ENCODE measurements around the gene PAX8. TPM values are rescaled to one million over a fixed set of nuclear protein-coding genes. Genes with fewer than 3 reads are reported as not detected.

The PAX8 gene
- total RNA-seq, 1 experiment from 2014 or later = 1.8 TPM

DNA sequence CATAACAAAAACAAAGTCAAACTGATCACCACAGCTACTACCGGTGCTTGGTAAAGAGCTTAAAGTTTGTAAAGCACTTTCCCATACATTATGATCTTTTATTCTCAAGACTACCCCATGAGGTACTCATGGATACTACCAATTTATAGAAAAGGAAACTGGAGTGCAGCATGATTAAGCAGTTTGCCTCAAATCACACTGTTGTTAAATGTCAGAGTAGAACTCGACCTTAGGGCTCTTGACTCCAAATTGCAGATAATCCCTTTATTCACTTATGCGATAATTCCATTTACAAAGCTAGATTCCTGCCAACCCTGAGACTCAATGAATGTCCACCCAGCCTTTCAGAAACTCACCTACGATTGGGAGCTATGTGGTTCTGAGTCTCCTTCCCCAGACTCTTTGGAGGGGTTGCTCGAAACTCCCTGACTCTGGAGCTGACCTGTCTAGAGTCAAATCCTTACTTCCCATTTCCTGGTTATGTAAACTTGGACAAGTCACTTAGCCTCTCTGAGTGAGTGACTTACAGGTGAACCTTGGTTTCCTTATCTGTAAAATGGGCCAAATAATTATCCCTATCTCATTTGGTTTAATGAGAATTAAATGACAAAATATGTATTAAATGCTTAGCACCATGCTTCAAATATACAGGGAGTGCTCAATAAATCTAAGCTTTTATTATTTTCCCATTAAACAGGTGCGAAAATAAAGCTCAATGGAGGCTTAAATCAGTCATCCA lies 57.6 kb downstream of the PAX8 start:
- no peak for DNase-seq (ENCODE audit: low spot score)

DNA sequence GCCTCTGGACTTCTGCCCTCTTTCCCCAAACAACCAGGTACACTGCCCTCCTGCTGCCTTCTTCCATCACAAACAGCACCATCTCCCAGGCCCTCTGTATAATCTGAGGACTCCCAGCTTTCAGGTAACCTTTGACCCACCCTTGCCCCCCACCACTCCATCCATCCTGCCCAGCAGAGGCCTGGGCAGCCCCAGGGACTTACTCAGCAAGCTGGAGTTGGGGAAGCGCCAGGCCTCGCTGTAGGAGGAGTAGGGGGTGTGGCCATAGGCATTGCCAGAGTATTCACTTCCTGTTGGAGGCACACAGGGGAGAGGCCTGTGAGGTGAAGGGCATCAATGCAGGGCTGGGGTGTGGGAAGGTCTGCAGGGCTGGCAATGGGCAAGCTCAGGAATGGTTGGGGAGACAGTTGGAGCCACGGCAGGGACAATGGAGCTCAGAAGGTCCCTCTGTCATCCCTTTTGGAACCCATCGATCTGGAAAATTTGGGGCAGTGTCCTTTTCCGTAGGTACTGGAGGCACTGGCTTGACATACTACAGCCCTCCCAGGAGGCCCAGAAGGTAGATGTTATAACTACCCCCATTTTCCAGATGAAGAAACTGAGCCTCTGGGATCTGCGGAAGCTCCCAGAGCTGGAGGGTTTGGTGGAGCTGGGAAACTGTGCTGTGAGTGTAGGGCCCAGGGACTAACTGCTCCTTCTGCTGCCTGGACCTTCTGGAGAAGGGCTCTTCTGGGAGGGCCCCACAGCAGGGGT lies 58.7 kb downstream of the PAX8 start:
- DNase-seq (ENCODE audit: low spot score) = peak; percentile 85

DNA sequence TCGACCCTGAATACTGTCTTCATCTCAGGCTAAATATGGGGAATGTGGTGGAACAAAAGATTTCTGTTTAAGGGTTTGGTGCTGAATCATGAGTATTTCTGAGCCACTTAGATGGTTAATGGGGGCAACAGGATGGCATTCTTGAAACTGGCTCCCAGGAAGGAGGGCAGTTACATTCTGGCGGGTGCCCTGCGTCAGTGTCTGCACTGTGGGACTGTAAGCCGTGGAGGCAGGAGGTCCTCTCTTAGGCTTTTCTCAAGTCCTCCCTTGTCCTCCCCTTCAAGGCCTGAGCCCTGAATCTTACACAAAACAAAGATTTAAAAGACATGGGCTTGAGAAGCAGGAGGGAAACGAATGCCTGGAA lies 59.2 kb downstream of the PAX8 start:
- DNase-seq (ENCODE audit: low spot score) = no peak

DNA sequence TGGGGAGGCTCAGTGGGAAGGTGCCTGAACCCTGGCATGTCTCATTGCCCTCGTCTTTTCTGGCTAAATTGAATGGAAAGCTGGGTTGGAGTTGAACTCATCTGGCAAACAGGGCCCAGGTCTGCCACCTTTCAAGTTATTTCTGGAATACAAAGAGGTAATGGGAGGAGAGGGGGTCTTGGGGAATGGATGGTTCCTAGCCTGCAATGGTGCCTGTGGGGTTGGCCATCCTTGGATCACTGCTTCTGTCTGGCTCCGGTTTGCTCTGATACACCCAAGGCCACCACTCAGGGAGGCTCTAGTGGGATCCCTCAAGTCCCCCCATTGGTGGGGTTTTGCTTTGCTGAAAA lies 59.7 kb downstream of the PAX8 start:
- no peak for DNase-seq (ENCODE audit: low spot score)

DNA sequence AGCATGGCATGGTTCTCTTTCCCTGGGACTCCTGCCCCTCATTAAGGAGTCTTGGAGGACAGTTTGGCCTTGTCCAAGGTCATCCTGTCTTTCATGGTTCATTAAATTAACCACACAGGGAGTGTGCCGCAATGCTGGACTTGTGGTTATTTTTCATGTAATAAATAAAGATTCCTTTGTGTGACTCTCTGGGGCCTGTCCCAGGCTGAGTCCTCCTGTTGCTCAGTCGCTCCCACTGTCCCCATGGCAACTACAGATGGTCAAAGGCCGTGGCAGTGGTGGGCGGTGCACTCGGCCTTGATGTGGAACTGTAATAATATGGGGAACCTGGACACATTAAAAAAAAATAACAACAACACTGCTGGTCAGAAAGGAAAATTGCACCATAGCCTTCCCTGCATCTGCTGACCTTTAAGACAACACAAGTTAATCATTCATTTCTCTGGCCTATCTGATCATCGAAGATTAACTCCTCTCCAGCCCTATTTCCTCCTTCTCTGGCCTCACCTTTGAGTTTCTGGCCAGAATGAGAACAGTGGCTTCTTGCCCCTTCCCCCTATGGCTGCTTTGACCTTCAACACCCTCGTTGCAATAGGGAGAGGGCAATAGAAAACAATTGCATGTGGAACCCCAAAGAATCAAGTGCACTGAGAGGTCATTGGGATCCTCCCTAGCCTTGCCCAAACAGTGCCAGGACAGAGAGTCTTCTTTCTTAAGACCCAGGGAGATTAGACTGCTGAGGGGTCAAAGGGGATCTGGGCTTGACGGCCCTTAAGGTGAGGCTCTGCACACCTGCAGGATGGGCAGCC lies 60.2 kb downstream of the PAX8 start:
- DNase-seq (ENCODE audit: low spot score) = peak; percentile 89

DNA sequence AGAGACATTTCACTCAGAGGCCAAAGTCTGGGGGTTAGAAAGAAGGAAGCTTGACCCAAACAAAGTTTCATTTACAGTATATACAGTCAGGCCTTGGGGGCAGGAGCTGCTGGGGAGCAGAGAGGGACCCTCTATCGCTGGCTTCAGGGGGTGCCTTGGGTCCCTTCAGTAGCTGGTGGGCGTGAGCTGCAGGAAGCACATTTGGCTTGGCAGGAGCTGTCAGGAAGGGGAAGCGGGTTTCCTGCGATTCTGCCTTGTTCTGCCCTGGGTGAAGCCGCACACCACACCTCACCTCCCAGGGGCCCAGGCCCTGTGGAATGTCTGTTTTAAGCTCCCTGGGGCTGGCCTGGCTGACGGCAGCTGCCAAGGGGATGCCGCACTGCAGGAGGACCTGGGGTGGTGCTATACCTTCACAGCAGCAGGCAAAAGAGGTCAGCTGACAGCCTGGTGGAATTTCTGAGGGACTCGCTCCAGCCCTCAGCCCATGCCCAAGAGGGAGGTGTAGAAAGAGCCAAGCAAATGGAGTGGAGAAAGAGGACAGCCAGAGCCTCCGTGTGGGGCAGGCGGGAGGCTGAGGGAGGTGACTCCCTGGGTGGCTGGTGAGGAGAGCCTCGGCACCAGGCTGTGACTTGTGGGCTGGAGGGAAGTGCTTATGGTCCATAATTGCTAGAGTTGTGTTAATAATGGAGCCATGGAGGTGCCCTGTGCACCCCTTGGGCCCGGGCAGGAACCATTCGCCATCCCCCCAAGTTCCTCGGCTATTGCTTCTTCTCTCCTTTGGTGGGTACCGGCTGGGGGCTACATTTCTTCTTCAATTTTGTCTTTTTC lies 61.1 kb downstream of the PAX8 start:
- peak; percentile 88 for DNase-seq (ENCODE audit: low spot score)

DNA sequence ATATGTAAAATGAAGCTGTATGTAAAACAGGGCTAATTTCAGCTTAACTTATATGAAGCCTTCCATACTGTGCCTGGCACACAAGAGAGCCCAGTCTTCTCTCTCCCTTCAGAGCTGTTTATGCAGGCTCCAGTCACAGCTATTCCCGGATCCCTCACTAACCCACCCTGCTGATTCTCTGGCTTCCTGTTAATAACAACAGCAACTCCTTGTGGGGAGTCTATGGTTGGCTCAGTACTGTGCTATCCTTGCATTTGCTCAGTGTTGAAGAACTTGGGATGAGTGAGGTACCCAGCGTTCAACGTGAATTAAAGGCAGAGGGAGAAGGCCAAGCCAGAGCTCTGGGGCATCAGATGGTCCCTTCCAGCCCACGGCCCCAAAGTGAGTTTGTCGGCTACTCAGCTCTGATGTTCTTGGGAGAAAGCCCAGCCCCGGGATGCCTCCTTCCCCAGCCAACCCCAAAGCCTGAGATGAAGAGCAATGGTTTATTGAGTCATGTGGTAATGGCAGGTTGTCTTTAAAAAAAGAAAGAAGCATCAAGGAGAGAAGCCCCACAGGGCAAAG lies 61.7 kb downstream of the PAX8 start:
- DNase-seq (ENCODE audit: low spot score) = peak; percentile 44

DNA sequence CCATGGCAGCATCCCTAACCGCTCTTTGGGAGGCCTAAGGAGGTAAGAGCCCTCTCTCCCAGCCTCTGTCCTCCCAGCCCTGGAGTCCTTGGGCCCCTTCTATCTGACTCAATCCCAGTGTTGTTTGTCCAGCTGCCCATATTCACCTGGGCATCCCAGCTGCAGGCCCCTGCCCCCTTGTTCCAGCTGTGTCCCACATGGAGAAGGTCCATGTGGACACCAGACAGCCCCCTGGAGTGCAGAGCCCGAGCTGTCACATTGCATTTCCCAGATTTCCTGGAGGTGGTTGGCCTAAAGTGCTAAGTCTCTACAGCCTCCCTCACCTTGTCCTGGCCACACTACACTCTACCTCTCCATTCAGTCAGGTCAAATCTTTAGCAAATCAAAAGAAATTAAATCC lies 62.4 kb downstream of the PAX8 start:
- DNase-seq (ENCODE audit: low spot score) = no peak

DNA sequence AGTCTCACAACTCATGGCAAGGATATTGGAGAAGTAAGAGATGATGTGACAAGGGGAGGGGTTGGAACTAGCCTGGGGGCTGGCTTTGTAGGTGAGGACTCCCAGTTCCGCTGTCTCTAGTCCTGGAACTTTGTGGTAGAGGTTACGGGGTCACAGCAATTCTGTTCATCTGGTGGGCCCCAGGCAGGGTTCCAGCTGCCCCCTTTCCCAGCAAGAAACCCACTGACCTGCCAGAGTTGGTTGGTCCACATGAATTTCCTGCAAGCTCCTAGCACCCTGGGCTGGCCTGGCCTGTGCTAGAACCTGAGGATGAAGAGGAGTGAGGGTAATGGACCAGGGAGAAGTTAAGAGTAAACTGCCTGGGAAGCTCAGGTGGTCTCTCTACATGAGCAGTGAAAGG lies 63.7 kb downstream of the PAX8 start:
- no peak for DNase-seq (ENCODE audit: low spot score)

DNA sequence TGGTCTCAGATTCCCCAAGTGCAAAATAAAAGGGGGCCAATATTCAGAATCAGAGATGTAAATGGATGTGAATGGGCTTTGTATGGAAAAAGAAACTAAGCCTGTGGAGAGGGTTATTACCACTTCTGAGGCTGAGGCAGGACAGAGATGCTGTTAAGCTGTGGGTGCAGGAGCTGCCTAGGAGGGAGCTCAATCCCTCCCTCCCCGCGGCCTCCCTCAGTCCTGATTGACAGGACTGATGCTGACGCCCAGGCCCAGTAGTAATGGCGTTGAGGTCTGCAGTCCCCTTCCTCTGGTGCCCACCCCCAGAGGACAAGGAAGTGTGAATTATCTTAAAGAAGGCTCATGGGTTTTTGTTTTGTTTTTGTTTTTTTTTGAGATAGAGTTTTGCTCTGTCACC lies 64.6 kb downstream of the PAX8 start:
- no peak for DNase-seq (ENCODE audit: low spot score)

DNA sequence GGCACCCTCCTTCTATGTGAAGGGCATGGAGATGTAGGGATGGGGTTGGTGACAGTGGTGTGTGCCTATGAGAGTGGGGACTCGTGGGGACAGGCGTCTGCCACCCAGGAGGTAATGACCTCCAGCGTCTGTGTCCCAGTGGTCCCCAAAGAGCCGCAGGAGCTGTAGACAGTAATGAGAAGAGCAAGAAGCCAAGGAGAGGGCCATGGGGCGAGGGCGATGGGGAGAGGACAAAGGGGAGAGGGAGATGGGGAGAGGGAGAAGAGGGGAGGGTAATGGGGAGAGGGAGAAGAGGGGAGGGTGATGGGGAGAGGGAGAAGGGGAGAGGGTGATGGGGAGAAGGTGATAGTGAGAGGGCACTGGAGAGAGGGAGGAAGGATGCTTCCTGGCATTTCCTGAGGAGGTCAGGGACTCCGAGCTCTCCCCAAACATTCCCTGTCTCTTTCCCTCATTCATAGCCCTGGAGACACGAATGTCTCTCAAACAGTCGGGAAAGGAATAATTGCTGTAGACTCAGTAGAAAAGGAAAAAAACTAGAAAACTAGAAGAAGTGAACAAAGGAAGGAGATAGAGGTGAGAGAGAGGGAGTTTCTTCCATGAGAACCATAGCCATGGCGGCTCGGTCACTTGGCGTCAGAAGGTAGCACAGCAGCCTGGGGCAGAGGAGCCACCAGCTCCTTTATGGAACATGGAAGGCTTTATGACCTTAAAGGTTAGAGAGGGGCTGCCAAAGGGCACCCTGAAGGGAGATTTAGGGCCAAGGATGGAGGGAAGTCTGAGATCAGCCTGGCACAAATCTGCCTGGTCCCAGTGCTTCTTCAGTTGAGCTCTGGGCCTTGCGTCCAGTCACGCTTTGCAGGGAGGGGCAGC lies 65.4 kb downstream of the PAX8 start:
- DNase-seq (ENCODE audit: low spot score) = no peak

DNA sequence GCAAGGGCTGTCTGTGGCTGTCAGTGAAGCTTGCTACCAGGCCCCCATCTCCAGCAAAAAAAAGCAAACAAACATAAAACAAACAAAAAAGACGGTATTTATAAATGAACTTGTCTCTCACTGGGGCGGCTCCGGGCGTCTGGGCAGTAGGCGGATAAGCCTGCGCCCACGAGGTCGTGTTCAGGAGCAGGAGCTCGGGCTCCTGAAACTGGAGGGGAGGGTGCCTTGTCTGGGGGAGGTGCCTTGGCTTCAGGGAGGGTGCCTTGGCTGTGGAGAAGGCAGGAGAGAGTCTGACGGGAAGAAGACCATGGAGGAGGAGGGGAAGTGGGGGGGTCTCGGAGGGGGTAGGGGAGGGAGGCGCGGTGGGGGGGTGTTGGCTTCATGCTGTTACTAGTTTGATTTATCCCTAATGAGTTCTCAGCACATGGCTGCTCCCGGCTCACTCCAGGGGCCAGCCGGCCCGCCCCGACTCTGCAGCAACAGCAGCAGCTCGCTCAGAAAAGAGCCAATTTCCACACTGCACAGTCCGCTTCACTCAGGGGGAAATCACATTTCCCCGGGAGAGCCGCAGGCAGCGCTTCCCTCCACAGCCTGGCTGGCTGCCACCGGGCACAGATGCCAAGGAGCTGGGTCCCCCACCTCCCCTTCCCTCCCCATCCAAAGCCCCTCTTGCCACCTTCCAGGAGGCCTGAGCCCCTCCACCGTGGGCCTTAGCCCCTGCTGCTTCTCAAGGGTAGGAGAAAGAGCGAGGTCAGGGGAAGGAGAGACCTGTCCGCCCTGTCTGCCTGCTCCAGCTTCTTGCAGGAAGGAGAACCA lies 66.3 kb downstream of the PAX8 start:
- DNase-seq (ENCODE audit: low spot score) = peak; percentile 47

DNA sequence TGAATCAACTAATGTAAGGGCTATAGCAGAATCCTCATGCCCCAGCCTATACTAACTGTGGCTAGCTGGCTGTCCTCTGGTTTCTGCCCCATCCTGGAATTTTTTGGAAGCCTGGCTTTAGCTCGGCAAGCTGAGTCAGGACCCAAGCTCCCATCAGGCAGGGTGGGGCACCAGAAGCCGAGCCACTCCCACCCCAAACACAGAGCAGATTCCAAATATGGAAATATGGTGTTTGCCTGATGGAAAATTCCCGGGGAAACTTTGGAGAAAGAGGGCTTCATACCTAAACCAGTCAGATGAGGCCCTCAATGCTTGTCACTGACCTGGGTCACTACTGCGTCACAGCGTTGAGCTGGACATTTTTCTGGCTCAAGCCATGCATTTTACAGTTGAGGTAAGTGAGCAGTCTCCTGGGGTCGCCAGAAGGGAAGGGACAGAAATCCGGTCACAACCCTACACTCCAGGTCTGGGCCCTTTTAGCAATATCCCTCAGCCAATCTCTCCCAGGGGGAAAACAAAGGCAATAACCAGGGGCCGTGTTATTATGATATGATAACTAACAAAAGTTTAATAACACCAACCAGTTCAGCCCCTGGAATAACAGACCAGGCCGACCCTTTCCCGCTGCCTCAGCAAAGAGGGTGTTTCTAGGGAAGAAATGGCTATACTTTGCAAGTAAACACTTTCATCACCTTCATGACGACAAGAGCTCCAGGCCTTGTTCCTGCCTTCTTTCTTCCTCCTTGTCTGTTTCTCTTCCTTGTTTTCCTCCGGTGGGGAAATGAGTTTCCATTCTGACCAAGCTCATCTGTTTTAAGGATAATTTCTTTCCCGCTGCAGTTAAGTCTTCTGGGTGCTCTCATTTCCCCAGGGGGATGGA lies 67.3 kb downstream of the PAX8 start:
- DNase-seq (ENCODE audit: low spot score) = peak; percentile 95

DNA sequence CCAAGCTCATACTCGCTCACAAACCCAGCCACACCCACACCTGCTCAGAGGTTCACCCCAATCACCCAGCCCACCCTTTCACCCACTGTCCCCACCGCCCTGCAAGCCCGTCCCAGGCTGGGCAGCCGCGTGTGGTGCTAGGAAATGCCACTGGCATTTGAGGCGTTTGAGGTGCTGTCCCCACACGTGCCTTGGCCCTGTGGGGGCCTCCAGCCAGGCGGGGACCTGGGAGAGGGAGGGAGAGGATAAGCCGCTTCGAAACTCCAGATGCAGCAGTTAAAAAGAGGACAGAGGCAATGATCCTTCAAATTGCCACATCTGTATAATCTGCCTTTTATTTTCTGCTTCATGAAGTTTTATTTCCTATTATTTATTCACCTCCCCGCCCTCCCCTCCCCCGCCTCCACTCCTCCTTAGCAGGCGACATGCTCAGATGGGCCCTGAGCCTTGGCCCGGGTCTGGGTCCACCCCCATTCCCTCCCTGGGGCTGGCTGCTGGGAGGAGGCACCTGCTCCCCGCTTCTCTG lies 69.0 kb downstream of the PAX8 start:
- no peak for DNase-seq (ENCODE audit: low spot score)

DNA sequence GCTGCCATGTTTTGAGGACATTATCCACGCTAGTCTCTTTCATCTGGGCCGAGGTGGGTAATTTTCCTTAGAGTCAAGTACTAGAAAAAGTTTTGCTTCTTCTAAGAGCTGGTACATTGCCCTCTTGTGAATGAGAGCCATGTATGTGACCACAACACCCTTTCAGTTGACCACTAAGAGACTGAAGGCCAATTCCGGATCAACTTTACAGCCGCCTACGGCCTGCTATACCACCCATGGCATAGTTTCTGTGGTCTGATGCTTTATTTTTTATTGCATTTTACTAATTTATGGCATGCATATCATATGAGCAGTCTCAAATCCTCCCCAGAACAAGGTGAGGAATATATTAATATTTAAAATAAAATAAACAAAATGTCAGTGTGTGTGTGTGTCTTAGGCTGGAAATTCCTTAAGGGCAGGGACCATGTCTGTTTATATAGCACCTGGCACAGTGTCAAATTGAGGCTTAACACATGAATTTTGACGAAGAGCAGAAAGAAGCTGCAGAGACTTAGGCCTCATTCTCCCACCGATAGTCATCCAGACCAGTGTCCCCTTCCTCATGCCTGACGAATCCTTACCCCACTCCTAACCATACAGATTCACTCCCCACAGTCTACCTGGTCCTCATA lies 69.6 kb downstream of the PAX8 start:
- DNase-seq (ENCODE audit: low spot score) = no peak

DNA sequence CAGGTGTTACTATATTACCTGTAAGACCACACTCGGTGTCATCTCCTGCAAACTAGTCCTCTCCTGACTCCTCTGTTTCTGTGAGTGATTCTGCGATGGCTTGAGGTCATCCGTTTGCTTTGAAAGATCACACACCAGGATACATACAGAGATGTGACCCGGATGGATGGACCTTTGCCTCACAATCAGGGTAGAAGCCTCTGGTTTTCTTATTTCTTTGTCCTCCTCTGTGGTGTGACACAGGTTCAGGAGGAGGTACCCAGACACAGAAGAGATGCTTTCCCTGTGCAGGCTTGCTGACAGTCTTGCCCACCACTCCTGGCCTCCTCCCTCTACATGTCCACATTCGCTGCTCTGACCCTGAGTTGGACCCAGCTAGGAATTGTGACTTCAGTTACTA lies 70.3 kb downstream of the PAX8 start:
- DNase-seq (ENCODE audit: low spot score) = no peak

DNA sequence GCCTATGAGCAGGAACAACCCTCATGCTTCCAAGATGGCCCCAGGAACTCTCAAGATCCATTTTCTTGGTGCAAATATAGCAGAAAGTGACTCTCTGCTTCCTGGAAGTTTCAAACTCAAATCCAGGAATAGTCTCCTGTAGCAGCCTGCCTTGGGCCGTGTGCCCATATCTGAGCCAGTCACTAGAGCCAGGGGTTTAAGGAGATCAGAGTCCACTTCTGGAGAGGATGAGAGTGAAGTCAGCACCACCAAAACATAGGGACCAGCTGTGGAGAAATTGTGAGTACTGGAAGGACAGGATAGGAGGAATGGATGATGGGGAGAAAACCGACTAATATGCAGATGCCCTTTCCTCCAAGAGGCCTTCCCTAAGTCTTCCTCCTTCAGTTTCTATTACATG lies 71.7 kb downstream of the PAX8 start:
- no peak for DNase-seq (ENCODE audit: low spot score)

DNA sequence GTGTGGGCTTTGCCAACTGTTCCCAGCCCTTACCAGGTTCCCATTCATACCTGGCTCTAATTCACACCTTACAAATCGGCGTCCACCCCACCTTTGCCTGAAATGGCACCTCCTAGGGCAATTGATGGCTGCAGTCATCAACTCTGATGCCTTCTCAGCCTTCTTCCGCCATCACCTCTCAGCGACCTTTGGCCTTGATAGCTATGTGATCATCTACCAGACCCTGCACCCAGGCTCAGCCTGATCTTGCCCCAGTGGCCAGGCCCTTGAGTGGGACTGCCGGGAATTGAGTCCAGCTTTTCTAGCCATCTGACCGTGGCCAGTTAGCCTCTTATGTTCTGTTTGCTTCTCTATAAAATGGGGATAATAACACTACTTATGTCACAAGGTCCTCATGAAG lies 72.5 kb downstream of the PAX8 start:
- no peak for DNase-seq (ENCODE audit: low spot score)
